ENCODE data around the gene RPL10A.
"Not testable (repeated sequence)": the region's sequence is repeated elsewhere in the genome, so short reads cannot be mapped to it uniquely, and the experiment has no call there.

Gene RPL10A

GRCh38 chr6:35468181-35468979 lies at the start of gene RPL10A:
Gene RPL10A, plus strand, starts transcription at chr6:35468401. Its CDS starts 34 bp downstream, at chr6:35468435.
- peak; percentile 82 for DNase-seq

- no peak for DNase-seq
These were observed 48.8 kb upstream of the RPL10A start for GRCh38 chr6:35419417-35419816.

GRCh38 chr6:35419961-35420360 lies 48.2 kb upstream of the RPL10A start:
- no peak for DNase-seq

GRCh38 chr6:35425284-35425683 lies 42.9 kb upstream of the RPL10A start:
- DNase-seq, result no peak

- no peak for DNase-seq
These were observed 42.1 kb upstream of the RPL10A start for GRCh38 chr6:35426074-35426473.

- DNase-seq, result no peak
These were observed 40.8 kb upstream of the RPL10A start for GRCh38 chr6:35427435-35427834.

- DNase-seq, result no peak
These were observed 40.3 kb upstream of the RPL10A start for GRCh38 chr6:35427851-35428321.

GRCh38 chr6:35428421-35429149 lies 39.6 kb upstream of the RPL10A start:
- DNase-seq, result no peak

GRCh38 chr6:35429463-35429862 lies 38.7 kb upstream of the RPL10A start:
- DNase-seq, result no peak

GRCh38 chr6:35432291-35432690 lies 35.9 kb upstream of the RPL10A start:
- DNase-seq, result no peak

GRCh38 chr6:35432702-35433101 lies 35.5 kb upstream of the RPL10A start:
- DNase-seq, result not testable (repeated sequence)

GRCh38 chr6:35435074-35435837 lies 32.9 kb upstream of the RPL10A start:
- no peak for DNase-seq

GRCh38 chr6:35436071-35436857 lies 31.9 kb upstream of the RPL10A start:
- no peak for DNase-seq

GRCh38 chr6:35438378-35439065 lies 29.7 kb upstream of the RPL10A start:
- DNase-seq, result not testable (repeated sequence)

- no peak for DNase-seq
These were observed 28.9 kb upstream of the RPL10A start for GRCh38 chr6:35439308-35439707.

- DNase-seq, result no peak
These were observed 27.0 kb upstream of the RPL10A start for GRCh38 chr6:35441205-35441604.

GRCh38 chr6:35441642-35442041 lies 26.6 kb upstream of the RPL10A start:
- no peak for DNase-seq

- DNase-seq, result no peak
These were observed 25.5 kb upstream of the RPL10A start for GRCh38 chr6:35442693-35443092.

- no peak for DNase-seq
These were observed 24.7 kb upstream of the RPL10A start for GRCh38 chr6:35443341-35444030.

- no peak for DNase-seq
These were observed 22.5 kb upstream of the RPL10A start for GRCh38 chr6:35445691-35446090.

GRCh38 chr6:35448191-35448590 lies 20.0 kb upstream of the RPL10A start:
- DNase-seq, result no peak

All from NCI-H1436 treated with DMSO at 0.1 percent for 48 hours (cell line).